ENCODE results near the gene PLEKHA4.

DNA sequence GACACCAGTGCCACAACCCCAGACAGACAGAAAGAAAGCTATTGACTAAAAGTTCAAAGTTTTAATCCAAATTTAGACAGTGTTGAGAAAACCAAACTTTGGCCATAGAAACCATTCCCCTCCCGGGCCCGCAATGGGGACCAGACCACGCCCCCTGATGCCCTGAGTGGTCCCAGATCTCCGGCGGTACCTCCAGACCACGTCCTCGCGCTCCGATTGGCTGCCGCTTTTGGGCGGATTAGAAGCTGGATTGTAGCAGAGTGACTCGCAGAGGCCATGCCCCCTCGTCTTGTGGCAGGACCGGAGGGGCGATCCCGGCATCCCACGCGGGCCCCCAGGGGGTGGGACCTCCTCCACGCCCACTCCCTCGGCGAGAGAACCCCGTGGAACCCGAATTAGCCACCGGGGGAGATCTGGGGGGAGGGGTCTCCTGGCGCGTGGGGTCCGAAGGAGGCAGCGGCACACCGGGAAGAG is 31.3 kb downstream of the PLEKHA4 start:
- TF ChIP-seq, protein P1, sequence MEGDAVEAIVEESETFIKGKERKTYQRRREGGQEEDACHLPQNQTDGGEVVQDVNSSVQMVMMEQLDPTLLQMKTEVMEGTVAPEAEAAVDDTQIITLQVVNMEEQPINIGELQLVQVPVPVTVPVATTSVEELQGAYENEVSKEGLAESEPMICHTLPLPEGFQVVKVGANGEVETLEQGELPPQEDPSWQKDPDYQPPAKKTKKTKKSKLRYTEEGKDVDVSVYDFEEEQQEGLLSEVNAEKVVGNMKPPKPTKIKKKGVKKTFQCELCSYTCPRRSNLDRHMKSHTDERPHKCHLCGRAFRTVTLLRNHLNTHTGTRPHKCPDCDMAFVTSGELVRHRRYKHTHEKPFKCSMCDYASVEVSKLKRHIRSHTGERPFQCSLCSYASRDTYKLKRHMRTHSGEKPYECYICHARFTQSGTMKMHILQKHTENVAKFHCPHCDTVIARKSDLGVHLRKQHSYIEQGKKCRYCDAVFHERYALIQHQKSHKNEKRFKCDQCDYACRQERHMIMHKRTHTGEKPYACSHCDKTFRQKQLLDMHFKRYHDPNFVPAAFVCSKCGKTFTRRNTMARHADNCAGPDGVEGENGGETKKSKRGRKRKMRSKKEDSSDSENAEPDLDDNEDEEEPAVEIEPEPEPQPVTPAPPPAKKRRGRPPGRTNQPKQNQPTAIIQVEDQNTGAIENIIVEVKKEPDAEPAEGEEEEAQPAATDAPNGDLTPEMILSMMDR (IDR thresholded peaks at IDR 0.05) = no peak
- TF ChIP-seq POLR2A (IDR thresholded peaks at IDR 0.05) = no peak
